RKO (cell line): ENCODE data around the gene AURKAIP1.
"Not testable (repeated sequence)": the region's sequence is repeated elsewhere in the genome, so short reads cannot be mapped to it uniquely, and the experiment has no call there.

ENCODE experiments used
- DNase-seq: peaks from one replicate; pipeline ENCODE4 v3.0.0-alpha.2; 2016; ENCODE audit warnings: low spot score

AURKAIP1 gene

DNA sequence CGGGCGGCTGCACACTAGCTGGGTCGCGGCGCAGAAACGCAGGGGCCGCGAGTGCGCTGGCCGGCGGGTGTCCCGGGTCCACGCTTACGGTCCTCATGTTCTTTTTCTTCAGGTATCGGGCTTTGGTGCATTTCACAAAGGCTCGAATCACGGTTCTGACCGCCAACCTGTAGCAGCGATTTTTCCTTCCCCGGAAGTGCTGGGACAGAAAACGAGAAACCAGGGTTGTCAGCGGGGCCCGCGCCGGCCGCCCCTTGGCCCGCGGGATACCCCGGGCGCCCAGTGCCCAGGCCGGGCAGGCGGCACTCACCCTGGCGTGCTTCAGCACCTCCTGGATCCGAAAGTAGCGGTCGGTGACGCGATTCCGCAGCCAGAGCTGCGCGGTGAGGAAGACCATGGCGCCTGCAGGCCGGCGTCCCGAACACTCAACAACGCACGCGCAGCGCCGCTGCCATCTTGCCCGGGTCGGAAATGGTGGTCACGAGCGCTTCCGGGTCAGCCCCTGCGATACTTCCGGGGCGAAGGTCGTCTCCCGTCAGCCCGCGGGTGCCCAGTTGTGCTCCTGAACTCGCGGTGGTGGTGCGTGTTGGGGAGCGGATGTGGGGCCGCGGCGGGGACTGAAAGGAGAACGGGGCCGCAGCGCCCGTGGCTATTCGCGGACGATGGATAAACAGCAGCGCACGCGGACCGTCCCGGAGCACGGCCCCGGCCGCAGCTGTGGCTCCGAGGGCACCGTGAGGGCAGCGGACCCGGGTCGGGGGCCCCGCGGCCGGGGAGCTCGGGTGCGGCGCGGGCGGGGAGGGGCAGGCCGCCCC, 32.0 kb upstream of the AURKAIP1 start, which contains the start of gene MRPL20:
Gene MRPL20 (minus strand): TSS at position 473 of the 815 bp plus-strand sequence. CDS start 76 bp downstream, at position 397.
- DNase-seq, result peak; percentile 94

GRCh38 chr1:1406101-1406820, 31.3 kb upstream of the AURKAIP1 start:
- peak; percentile 42 for DNase-seq

DNA sequence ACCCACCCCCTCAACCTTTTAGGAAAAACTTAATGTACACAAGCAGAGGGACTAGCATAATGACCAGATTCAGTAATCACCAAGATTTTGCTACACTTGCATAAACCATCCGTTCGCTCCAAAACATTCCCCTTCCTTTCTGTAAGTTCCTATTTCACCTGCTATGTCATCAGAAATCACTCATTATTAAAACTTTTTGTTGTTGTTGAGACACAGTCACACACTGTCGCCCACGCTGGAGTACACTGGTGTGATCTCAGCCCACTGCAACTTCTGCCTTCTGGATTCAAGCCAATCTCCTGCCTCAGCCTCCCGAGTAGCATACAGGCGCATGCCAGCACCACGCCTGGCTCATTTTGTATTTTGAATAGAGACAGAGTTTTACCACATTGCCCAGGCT, 28.6 kb upstream of the AURKAIP1 start:
- DNase-seq, result no peak

GRCh38 chr1:1402901-1403392, 27.9 kb upstream of the AURKAIP1 start:
- not testable (repeated sequence) for DNase-seq

GRCh38 chr1:1402072-1402900, 27.3 kb upstream of the AURKAIP1 start:
- peak; percentile 80 for DNase-seq

DNA sequence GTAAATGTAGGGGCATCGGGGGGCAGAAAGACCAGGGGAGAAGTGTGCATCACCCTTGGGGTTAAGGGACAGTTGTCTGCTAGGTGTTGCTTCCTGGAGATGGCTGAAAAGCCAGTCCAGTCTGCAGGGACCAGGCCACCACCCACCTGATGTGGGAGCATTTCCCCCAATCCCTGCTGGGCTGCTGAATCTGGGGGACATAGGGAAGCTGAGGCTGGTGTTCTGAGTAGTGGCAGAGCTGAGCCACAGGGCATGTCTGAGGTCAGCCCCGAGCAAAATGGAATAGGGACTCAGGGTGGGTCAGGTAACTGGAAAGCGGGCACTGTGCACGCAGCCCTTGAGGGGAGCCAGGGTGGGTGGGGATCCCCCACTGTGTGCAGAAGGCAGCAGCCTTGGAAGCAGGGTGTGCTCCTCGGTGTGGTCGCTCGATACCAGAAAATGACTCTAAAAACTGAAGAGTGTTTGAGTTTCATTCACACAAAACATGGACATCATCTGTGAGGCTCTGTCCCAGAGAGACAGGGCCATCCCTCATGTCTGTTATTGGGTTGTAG, 26.5 kb upstream of the AURKAIP1 start:
- DNase-seq, result no peak

- DNase-seq, result no peak
Observed at GRCh38 chr1:1400576-1401456, 25.8 kb upstream of the AURKAIP1 start.

DNA sequence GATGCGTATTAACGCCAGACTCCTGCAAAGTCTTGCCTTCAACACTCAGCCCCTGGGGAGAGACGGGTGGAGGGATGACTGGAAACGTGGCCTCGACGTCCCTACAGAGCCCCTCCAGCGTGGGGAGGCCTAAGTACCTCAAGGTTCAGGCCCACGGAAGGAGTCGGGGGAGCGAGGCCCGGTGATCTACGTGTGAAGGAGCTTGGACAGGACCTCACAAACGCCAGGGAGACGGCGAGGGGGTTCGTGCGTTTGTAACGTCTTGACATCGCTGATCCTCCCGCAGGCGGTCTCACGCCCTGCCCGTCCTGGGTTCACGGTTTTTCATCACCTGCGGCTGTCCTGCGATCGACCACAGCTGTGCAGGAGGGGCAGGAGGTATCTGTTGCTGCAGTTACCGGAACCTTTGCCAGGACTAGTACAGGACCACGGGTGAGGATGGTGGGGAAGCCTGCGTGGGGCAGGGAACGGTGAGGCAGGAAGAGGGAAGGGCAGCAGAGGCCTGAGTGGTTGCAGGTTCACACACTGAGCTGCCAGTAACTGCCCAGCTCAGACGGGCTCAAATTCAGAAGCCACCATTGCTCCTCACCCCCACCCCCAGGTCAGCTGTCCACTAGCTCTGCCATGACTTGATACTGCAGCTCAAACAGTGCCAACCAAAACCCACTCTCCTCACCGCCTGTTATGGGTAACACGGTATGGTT, 25.0 kb upstream of the AURKAIP1 start:
- DNase-seq, result peak; percentile 55

GRCh38 chr1:1399187-1399871, 24.3 kb upstream of the AURKAIP1 start, which contains the start of gene CCNL2:
Gene CCNL2 (minus strand): TSS chr1:1399335. CDS start chr1:1399306, 29 bp downstream.
- DNase-seq, result peak; percentile 97

GRCh38 chr1:1398677-1399186, 23.7 kb upstream of the AURKAIP1 start:
- no peak for DNase-seq

- DNase-seq, result peak; percentile 91
Observed at GRCh38 chr1:1397839-1398523, 23.0 kb upstream of the AURKAIP1 start.

DNA sequence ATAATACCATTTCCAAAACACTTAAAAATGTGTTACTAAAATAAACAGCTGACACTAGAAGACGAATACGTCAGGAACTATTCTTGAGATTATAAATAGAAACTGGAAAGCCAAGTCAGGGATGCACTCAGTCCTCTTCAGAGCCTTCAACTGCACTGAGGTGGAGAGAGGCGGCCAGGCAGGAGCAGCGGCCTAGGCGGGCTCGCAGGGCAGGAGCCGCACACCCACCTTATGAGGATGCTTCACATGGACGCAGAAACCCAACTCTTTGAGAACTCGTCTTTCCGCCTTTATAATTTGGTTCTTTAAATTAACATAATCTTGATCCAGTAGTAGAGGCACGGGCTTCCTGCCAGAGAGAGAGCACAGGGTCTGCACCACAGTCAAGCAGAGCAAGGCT, 20.2 kb upstream of the AURKAIP1 start:
- DNase-seq, result no peak

DNA sequence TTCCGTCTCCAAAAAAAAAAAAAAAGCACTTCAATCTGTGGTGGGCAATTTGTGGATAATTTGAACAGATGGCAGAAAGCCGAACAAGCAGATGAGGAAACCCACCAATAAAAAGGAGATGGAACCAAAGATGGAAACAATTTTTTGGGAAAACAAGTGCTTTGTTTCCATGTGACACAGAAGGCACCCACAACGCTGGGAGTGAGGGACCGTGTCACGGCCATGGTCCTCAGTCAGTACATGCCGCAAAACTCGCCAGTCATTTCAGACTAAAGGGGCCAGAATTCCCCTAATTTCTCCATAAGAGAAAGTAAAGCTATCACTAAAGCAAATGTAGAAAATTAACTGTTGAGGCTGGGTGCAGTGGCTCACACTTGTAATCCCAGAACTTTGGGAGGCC, 19.1 kb upstream of the AURKAIP1 start:
- no peak for DNase-seq

GRCh38 chr1:1393428-1393827, 18.4 kb upstream of the AURKAIP1 start:
- no peak for DNase-seq

GRCh38 chr1:1393014-1393413, 18.0 kb upstream of the AURKAIP1 start:
- DNase-seq, result no peak

- DNase-seq, result no peak
Observed at GRCh38 chr1:1391225-1391624, 16.2 kb upstream of the AURKAIP1 start.

GRCh38 chr1:1390675-1391074, 15.7 kb upstream of the AURKAIP1 start:
- no peak for DNase-seq

GRCh38 chr1:1388078-1388472, 13.1 kb upstream of the AURKAIP1 start:
- no peak for DNase-seq
